K562 (cell line): ENCODE data around the gene WNT11. TPM values are rescaled to one million over a fixed set of nuclear protein-coding genes. Genes with fewer than 3 reads are reported as not detected.

Experiments used
- ATF1 ChIP-seq, 2 experiments: fragments of 450-650 bp in 1 of 2; IDR thresholded peaks; 2 replicates each; pipeline ENCODE4 v1.6.1; 2016; ENCODE audit warnings: missing compliant biosample characterization in 1 of 2, missing genetic modification characterization in 1 of 2
- E2F6 ChIP-seq, 2 experiments: IDR thresholded peaks; 2 replicates each; pipeline ENCODE4 v1.6.1; 2011; ENCODE audit warnings: borderline replicate concordance in 1 of 2, control low read depth in 1 of 2, low read depth in 1 of 2, low read length in 1 of 2, mild to moderate bottlenecking in 1 of 2, mixed read lengths in 1 of 2, moderate library complexity in 1 of 2; ENCODE audit not compliant: insufficient read depth in 1 of 2, insufficient read length in 1 of 2, poor library complexity in 1 of 2, severe bottlenecking in 1 of 2; ENCODE audit errors: extremely low read depth in 1 of 2
- ETS2 ChIP-seq: IDR thresholded peaks from 2 replicates; pipeline ENCODE4 v1.6.1; 2016; ENCODE audit warnings: borderline replicate concordance, missing genetic modification characterization, mild to moderate bottlenecking, moderate library complexity, missing compliant biosample characterization; ENCODE audit not compliant: poor library complexity, severe bottlenecking
- GABPB1 ChIP-seq: sonication (generic); formaldehyde crosslinking; IDR thresholded peaks from 2 replicates; pipeline ENCODE4 v1.8.0; 2022; ENCODE audit warnings: mild to moderate bottlenecking, missing genetic modification reagents
- HDAC6 ChIP-seq: IDR thresholded peaks from 2 replicates; pipeline ENCODE4 v1.6.1; 2012; ENCODE audit warnings: low read depth, mild to moderate bottlenecking, control low read depth, inconsistent platforms, low read length, moderate library complexity
- HSF4 ChIP-seq: fragments of 250-450 bp; sonication (Bioruptor Pico); IDR thresholded peaks from 2 replicates; pipeline ENCODE4 v2.1.2; 2022; ENCODE audit warnings: mild to moderate bottlenecking, moderate library complexity, borderline replicate concordance
- MTA3 ChIP-seq: fragments of 450-650 bp; formaldehyde crosslinking; IDR thresholded peaks from 2 replicates; pipeline ENCODE4 v1.6.1; 2017; ENCODE audit warnings: mild to moderate bottlenecking, borderline replicate concordance
- NBN ChIP-seq: fragments of 450-650 bp; IDR thresholded peaks from 2 replicates; pipeline ENCODE4 v1.6.1; 2016; ENCODE audit warnings: low read depth, mild to moderate bottlenecking
- NR2C2 ChIP-seq, 2 experiments: fragments of 200-800 bp in 1 of 2; sonication (Bioruptor generic) in 1 of 2; sonication (generic) in 1 of 2; formaldehyde crosslinking in 1 of 2; IDR thresholded peaks; 2 replicates each; pipeline versions ENCODE4 v1.6.1 to v1.8.0; 2016 to 2022; ENCODE audit warnings: mild to moderate bottlenecking in 1 of 2, missing compliant biosample characterization in 1 of 2, missing genetic modification characterization in 1 of 2, missing genetic modification reagents in 1 of 2
- NR2F6 ChIP-seq: fragments of 450-650 bp; formaldehyde crosslinking; IDR thresholded peaks from 2 replicates; pipeline ENCODE4 v1.4.0; 2020; ENCODE audit warnings: mild to moderate bottlenecking
- POLR3A ChIP-seq: IDR thresholded peaks from 2 replicates; pipeline ENCODE4 v1.6.1; 2011; ENCODE audit warnings: borderline replicate concordance, mild to moderate bottlenecking, moderate library complexity; ENCODE audit not compliant: insufficient read length, insufficient read depth; ENCODE audit errors: extremely low read depth
- PYGO2 ChIP-seq: fragments of 450-650 bp; IDR thresholded peaks from 2 replicates; pipeline ENCODE4 v1.6.1; 2016; ENCODE audit warnings: mild to moderate bottlenecking, missing genetic modification characterization, moderate library complexity, missing compliant biosample characterization
- RBM39 ChIP-seq: fragments of 200-400 bp; formaldehyde crosslinking; optimal IDR thresholded peaks from 2 replicates; pipeline ENCODE3; 2018; ENCODE audit warnings: low read depth, low read length
- RCOR1 ChIP-seq, 2 experiments: IDR thresholded peaks; 2 replicates each; pipeline ENCODE4 v1.6.1; 2012; ENCODE audit warnings: low read depth in 2 of 2, low read length in 2 of 2, borderline replicate concordance in 1 of 2, improper control_type of control experiment in 1 of 2
- RNF2 ChIP-seq: sonication (generic); IDR thresholded peaks from 2 replicates; pipeline ENCODE4 v1.6.1; 2016
- SAFB ChIP-seq: fragments of 200-400 bp; formaldehyde crosslinking; IDR thresholded peaks from 2 replicates; pipeline ENCODE4 v1.6.1; 2017; ENCODE audit warnings: low read depth, low read length, borderline replicate concordance
- SAP30 ChIP-seq: fragments of 200-600 bp; sonication (generic); IDR thresholded peaks from 2 replicates; pipeline ENCODE4 v1.6.1; 2012; ENCODE audit warnings: borderline replicate concordance, low read depth, mild to moderate bottlenecking, moderate library complexity, low read length, control low read depth, inconsistent platforms; ENCODE audit not compliant: insufficient read depth, poor library complexity, severe bottlenecking
- SMAD3 ChIP-seq: fragments of 450-650 bp; formaldehyde crosslinking; conservative IDR thresholded peaks from 2 replicates; pipeline ENCODE4 v1.4.0; 2020; ENCODE audit warnings: mild to moderate bottlenecking
- ZBTB7A ChIP-seq: IDR thresholded peaks from 2 replicates; pipeline ENCODE4 v1.6.1; 2011; ENCODE audit warnings: low read depth, mild to moderate bottlenecking, low read length, moderate library complexity, borderline replicate concordance; ENCODE audit not compliant: control insufficient read depth
- ZNF197 ChIP-seq: fragments of 200-800 bp; sonication (Bioruptor generic); IDR thresholded peaks from 2 replicates; pipeline ENCODE4 v1.6.1; 2016; ENCODE audit warnings: low read depth, missing genetic modification characterization, missing compliant biosample characterization
- ZNF274 ChIP-seq: IDR thresholded peaks from 2 replicates; pipeline ENCODE4 v1.6.1; 2011; ENCODE audit warnings: low read depth, mild to moderate bottlenecking, low read length, moderate library complexity, borderline replicate concordance
- ZNF395 ChIP-seq: fragments of 200-800 bp; sonication (Bioruptor generic); IDR thresholded peaks from 2 replicates; pipeline ENCODE4 v1.6.1; 2017; ENCODE audit warnings: missing genetic modification characterization, missing compliant biosample characterization
- polyA plus RNA-seq, 8 experiments: library from polyadenylated mRNA; depleted of rRNA in 4 of 8; stranded (reverse) in 5 of 8; unstranded in 3 of 8; fragments of >200 nt; fragmentation: Nextera tagmentation in 2 of 8; fragmentation: Illumina TruSeq in 1 of 8; extraction: Ambion mirVana in 2 of 8; extraction: Trizol in 1 of 8; gene quantifications; 2 replicates each; pipeline versions ENCODE4 v1.2.1 to v1.2.3, GENCODE V29; 2011 to 2014; ENCODE audit warnings: inconsistent platforms in 1 of 8, missing spikeins in 1 of 8
- total RNA-seq, 7 experiments: library from RNA; depleted of rRNA in 6 of 7; stranded (reverse); fragments of >200 nt in 6 of 7; fragmentation: Illumina TruSeq in 2 of 7; extraction: Trizol in 2 of 7; gene quantifications; 2 replicates each; pipeline versions ENCODE4 v1.2.1 to v1.2.3, GENCODE V29; 2011 to 2021; ENCODE audit warnings: low replicate concordance in 1 of 7

WNT11 gene
- total and polyA plus RNA-seq, 9 of the 15 experiments (the other 6 are each of a cell fraction or from before 2014, with no cell fraction given) = 0.03 to 0.20 (median 0.09) TPM; not detected in 4

GRCh38 chr11:76235233-76236091 lies 29.2 kb upstream of the WNT11 start (continued):
- TF ChIP-seq ETS2 (tag) = no peak
- TF ChIP-seq ZBTB7A = 0 out of 2 replicates have a peak, but pooled peaks have one; percentile 34
- TF ChIP-seq SAFB = peak; percentile 87
- 0 out of 2 replicates have a peak, but pooled peaks have one; percentile 40 for TF ChIP-seq GABPB1
- 0 out of 2 replicates have a peak, but pooled peaks have one; percentile 72 for TF ChIP-seq HSF4
- peak; percentile 40; the same call in 1 of the 2 replicates for TF ChIP-seq ZNF274
- TF ChIP-seq POLR3A = peak; percentile 89
- peak in 1 of 2 experiments; percentile 21 for TF ChIP-seq E2F6 (IDR thresholded peaks at IDR 0.05; ENCODE audit: borderline replicate concordance in 1 of 2, extremely low read depth in 1 of 2, insufficient read depth in 1 of 2, insufficient read length in 1 of 2, low read depth in 1 of 2, low read length in 1 of 2, poor library complexity in 1 of 2, severe bottlenecking in 1 of 2)
- peak; percentile 17 for TF ChIP-seq SAP30
- peak; percentile 96 for TF ChIP-seq NBN
- TF ChIP-seq SMAD3 (CRISPR knock-in tag) = no peak
- TF ChIP-seq RNF2 = peak; percentile 68
- peak; percentile 9; the same call in 1 of the 2 replicates for TF ChIP-seq NR2F6 (CRISPR knock-in tag)
- TF ChIP-seq PYGO2 (tag) = peak; percentile 65
- TF ChIP-seq ATF1 (CRISPR knock-in tag; IDR thresholded peaks at IDR 0.05) = no peak
- TF ChIP-seq ATF1 (tag; IDR thresholded peaks at IDR 0.05) = peak; percentile 90
- TF ChIP-seq ZNF395 = 0 out of 2 replicates have a peak, but pooled peaks have one; percentile 5
- TF ChIP-seq MTA3 = peak; percentile 41; the same call in 1 of the 2 replicates
- peak; percentile 85 for TF ChIP-seq RBM39
- peak; percentile 97; the same call in 1 of the 2 replicates for TF ChIP-seq HDAC6
- peak in 1 of 2 experiments; percentile 54; a peak in 3 of 4 replicates for TF ChIP-seq RCOR1 (IDR thresholded peaks at IDR 0.05; ENCODE audit: borderline replicate concordance in 1 of 2, low read depth in 2 of 2, low read length in 2 of 2)
- 0 out of 2 replicates have a peak, but pooled peaks have one; percentile 71 for TF ChIP-seq ZNF197
- no peak for TF ChIP-seq NR2C2 (CRISPR knock-in tag; IDR thresholded peaks at IDR 0.05)
- TF ChIP-seq NR2C2 (tag; IDR thresholded peaks at IDR 0.05) = no peak
